Keratinocyte (primary cell): ENCODE data around the gene ARPIN. TPM values are rescaled to one million over a fixed set of nuclear protein-coding genes. Genes with fewer than 3 reads are reported as not detected.

Experiments used
- DNase-seq: peaks from one replicate; pipeline ENCODE4 v3.0.0-alpha.2; 2011; ENCODE audit warnings: low read depth, missing footprints, low spot score
- FAIRE-seq: peaks from 2 replicates; lab custom pipeline; 2011; peaks lifted over from hg19 to GRCh38; lab: Jason Lieb, UNC
- H2AFZ ChIP-seq: 2 replicates; pipeline ENCODE4 v1.6.0; 2012; ENCODE audit warnings: low read length, control low read depth, inconsistent platforms; ENCODE audit not compliant: control insufficient read depth
- H3K27ac ChIP-seq: 2 replicates; pipeline ENCODE4 v1.5.1; 2011; ENCODE audit warnings: low read length; ENCODE audit not compliant: control insufficient read depth, insufficient read depth
- H3K27me3 ChIP-seq: 3 replicates; pipeline ENCODE4 v1.6.0; 2011; ENCODE audit warnings: low read length; ENCODE audit not compliant: control insufficient read depth, insufficient read depth; ENCODE audit errors: extremely low read depth
- H3K36me3 ChIP-seq, 2 experiments: 2 replicates in 1 of 2; 3 replicates in 1 of 2; pipeline ENCODE4 v1.5.1; 2011; ENCODE audit warnings: low read length in 2 of 2, mild to moderate bottlenecking in 1 of 2; ENCODE audit not compliant: control insufficient read depth in 2 of 2, insufficient read depth in 2 of 2; ENCODE audit errors: extremely low read depth in 1 of 2
- H3K4me1 ChIP-seq: 3 replicates; pipeline ENCODE4 v1.5.1; 2011; ENCODE audit warnings: low read length; ENCODE audit not compliant: control insufficient read depth, insufficient read depth; ENCODE audit errors: extremely low read depth
- H3K4me2 ChIP-seq: 3 replicates; pipeline ENCODE4 v1.6.0; 2011; ENCODE audit warnings: low read depth, low read length; ENCODE audit not compliant: control insufficient read depth, insufficient read depth; ENCODE audit errors: extremely low read depth
- H3K4me3 ChIP-seq, 3 experiments: fragments of 200-600 bp in 1 of 3; sonication (generic) in 1 of 3; 2 replicates in 2 of 3; 3 replicates in 1 of 3; pipeline ENCODE4 v1.5.1; 2011 to 2016; ENCODE audit warnings: low read length in 3 of 3, mild to moderate bottlenecking in 3 of 3, control low read depth in 2 of 3, inconsistent platforms in 1 of 3, low read depth in 1 of 3, mixed read lengths in 1 of 3, mixed run types in 1 of 3, moderate library complexity in 1 of 3; ENCODE audit not compliant: control insufficient read depth in 2 of 3, insufficient read depth in 2 of 3; ENCODE audit errors: extremely low read depth in 1 of 3
- H3K79me2 ChIP-seq: 2 replicates; pipeline ENCODE4 v1.6.0; 2012; ENCODE audit warnings: low read length; ENCODE audit not compliant: control insufficient read depth, insufficient read depth
- H3K9ac ChIP-seq: 3 replicates; pipeline ENCODE4 v1.6.0; 2011; ENCODE audit warnings: low read length; ENCODE audit not compliant: control insufficient read depth, insufficient read depth; ENCODE audit errors: extremely low read depth
- H3K9me1 ChIP-seq: 3 replicates; pipeline ENCODE4 v1.6.0; 2011; ENCODE audit warnings: low read length; ENCODE audit not compliant: control insufficient read depth, insufficient read depth; ENCODE audit errors: extremely low read depth
- H3K9me3 ChIP-seq: 2 replicates; pipeline ENCODE4 v1.5.1; 2012; ENCODE audit warnings: low read depth, low read length; ENCODE audit not compliant: control insufficient read depth
- H4K20me1 ChIP-seq: 3 replicates; pipeline ENCODE4 v1.6.0; 2011; ENCODE audit warnings: low read length; ENCODE audit not compliant: control insufficient read depth, insufficient read depth; ENCODE audit errors: extremely low read depth
- CTCF ChIP-seq, 3 experiments: IDR thresholded peaks in 1 of 3; conservative IDR thresholded peaks in 1 of 3; optimal IDR thresholded peaks in 1 of 3; 2 replicates in 2 of 3; 3 replicates in 1 of 3; pipeline versions ENCODE3 to v1.5.1; 2011; ENCODE audit warnings: low read length in 3 of 3, mild to moderate bottlenecking in 3 of 3, moderate library complexity in 2 of 3, control low read depth in 1 of 3, inconsistent platforms in 1 of 3; ENCODE audit not compliant: insufficient read depth in 2 of 3; ENCODE audit errors: extremely low read depth in 1 of 3
- EZH2 ChIP-seq: IDR thresholded peaks from one replicate; pipeline ENCODE4 v1.6.1; 2012; ENCODE audit warnings: inconsistent platforms, mild to moderate bottlenecking, low read length, moderate library complexity
- dilution Hi-C: fragments of 300-500 bp; cut with MboI; formaldehyde crosslinking; loops from one replicate; pipeline ENCODE4 v1.7.0; 2020; ENCODE audit warnings: low sequenced_read_pairs; ENCODE audit not compliant: extremely low pct_ligation_motif_present
- polyA plus RNA-seq, 5 experiments: library from polyadenylated mRNA; depleted of rRNA in 3 of 5; stranded (reverse) in 3 of 5; stranded (forward) in 1 of 5; unstranded in 1 of 5; fragments of >200 nt; gene quantifications; 1 replicate in 1 of 5; 2 replicates in 3 of 5; 3 replicates in 1 of 5; pipeline versions ENCODE4 v1.2.1 to v1.2.3, GENCODE V29; 2011 to 2012; ENCODE audit warnings: missing spikeins in 2 of 5, low read depth in 1 of 5, low replicate concordance in 1 of 5

Gene ARPIN
- polyA plus RNA-seq, 1 donor (not counting 4 experiments of a cell fraction or from before 2014, with no cell fraction given), result 9.0 TPM

DNA sequence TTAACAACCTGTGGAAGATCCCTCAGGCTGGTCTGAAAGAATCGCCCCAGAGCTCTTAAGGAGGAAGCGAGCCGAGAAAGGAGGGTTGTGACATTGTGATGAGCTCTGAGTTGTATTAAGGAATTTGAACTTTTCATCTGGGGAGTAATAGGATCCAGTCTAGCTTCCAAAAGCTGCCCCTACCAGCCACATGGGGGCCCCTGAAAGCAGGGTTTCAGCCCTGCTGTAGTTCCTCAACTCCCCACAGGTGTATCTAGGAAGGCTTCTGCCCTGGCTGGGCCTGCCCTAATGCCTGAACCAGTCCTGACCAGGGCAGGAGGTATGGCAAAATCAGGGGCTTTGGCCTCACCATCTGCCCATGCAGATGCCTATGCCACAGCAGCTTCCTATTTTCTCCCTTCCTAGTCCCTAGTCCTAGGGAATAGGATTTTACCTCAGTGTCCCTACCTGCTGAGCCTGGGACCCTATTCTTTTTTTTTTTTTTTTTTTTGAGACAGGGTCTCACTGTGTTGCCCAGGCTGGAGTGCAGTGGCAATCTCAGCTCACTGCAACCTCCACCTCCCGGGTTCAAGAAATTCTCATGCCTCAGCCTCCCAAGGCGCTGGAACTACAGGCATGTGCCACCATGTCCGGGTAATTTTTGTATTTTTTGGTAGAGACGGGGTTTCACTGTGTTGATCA, 14.0 kb downstream of the ARPIN start:
- FAIRE-seq, result no peak
- no peaks in the 10 kb centered on the region for H3K79me2 ChIP-seq
- H3K9me1 ChIP-seq, result no peaks in the 10 kb centered on the region
- no peaks in the 10 kb centered on the region for H3K9me3 ChIP-seq
- H3K36me3 ChIP-seq, result peaks cover 3 to 6% of the 10 kb centered on the region in 2 experiments
- no peak overlapping the region for H2AFZ ChIP-seq
- dilution Hi-C loops, result no loop called here
- TF ChIP-seq CTCF (optimal IDR thresholded peaks at IDR 0.05 in 1 of 3, IDR thresholded peaks at IDR 0.05 in 1 of 3, conservative IDR thresholded peaks at IDR 0.05 in 1 of 3; ENCODE audit: extremely low read depth in 1 of 3, insufficient read depth in 2 of 3, low read length in 3 of 3) (peak; percentile 76 to 96 (median 93)), EZH2 (no peak)
- H3K9ac ChIP-seq, result no peak overlapping the region
- no peak overlapping the region for H3K27ac ChIP-seq
- H4K20me1 ChIP-seq, result no peaks in the 10 kb centered on the region
- no peaks in the 10 kb centered on the region for H3K27me3 ChIP-seq
- H3K4me1 ChIP-seq, result no peaks in the 10 kb centered on the region
- no peak overlapping the region for H3K4me3 ChIP-seq
- DNase-seq, result peak; percentile 32
- no peak overlapping the region for H3K4me2 ChIP-seq

DNA sequence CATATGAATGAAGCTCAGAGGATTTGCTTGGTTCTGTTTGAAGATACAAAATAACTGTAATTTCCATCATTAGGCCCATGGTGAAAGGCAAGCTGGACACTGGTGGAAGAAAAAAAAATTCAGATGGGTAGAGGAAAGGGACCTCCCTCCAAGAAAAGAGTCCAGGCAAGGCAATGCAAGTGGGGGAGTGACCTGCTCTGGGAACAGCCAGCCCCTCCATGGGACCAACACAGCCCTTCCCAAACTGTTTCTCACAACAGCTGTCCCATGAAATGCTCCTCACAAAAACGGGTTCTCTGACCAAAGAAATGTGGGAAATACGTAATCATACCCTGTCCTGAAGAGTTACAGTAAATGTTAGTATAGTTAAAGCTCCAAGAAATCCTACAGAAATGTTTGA, 14.6 kb downstream of the ARPIN start:
- dilution Hi-C loops, result no loop called here
- Histone ChIP-seq H3K9me1 (no peaks in the 10 kb centered on the region), H3K4me2 (no peak overlapping the region), H3K4me1 (no peaks in the 10 kb centered on the region), H4K20me1 (no peaks in the 10 kb centered on the region), H3K36me3 (peaks cover 3% of the 10 kb centered on the region in 2 experiments), H2AFZ (no peak overlapping the region), H3K79me2 (peaks cover 6% of the 10 kb centered on the region), H3K27ac (no peak overlapping the region), H3K9me3 (no peaks in the 10 kb centered on the region), H3K27me3 (no peaks in the 10 kb centered on the region), H3K9ac (no peak overlapping the region), H3K4me3 (no peak overlapping the region)
- TF ChIP-seq EZH2 (no peak), CTCF (optimal IDR thresholded peaks at IDR 0.05 in 1 of 3, IDR thresholded peaks at IDR 0.05 in 1 of 3, conservative IDR thresholded peaks at IDR 0.05 in 1 of 3; ENCODE audit: extremely low read depth in 1 of 3, insufficient read depth in 2 of 3, low read length in 3 of 3) (no peak)
- no peak for FAIRE-seq
- DNase-seq, result no peak
